ENCODE data around the gene NAA50.

NAA50 gene

GRCh38 chr3:113684271-113684819 lies 61.7 kb downstream of the NAA50 start:
- H3K4me3 Mint-ChIP-seq: no peak overlapping the region
- DNase-seq (ENCODE audit: low spot score in 2 of 2) (no peak), ATAC-seq (no peak)
- no peaks in the 10 kb centered on the region for H3K4me1 Mint-ChIP-seq
- no peaks in the 10 kb centered on the region for H3K36me3 Mint-ChIP-seq
- H3K9me3 Mint-ChIP-seq: peaks cover 10% of the 10 kb centered on the region
- no peak overlapping the region for H3K27ac Mint-ChIP-seq

GRCh38 chr3:113678773-113679172 lies 67.3 kb downstream of the NAA50 start:
- no peaks in the 10 kb centered on the region for H3K9me3 Mint-ChIP-seq
- ATAC-seq: no peak
- peaks cover 24% of the 10 kb centered on the region for H3K36me3 Mint-ChIP-seq
- H3K27ac Mint-ChIP-seq: peak overlapping the region; percentile 58
- peaks cover 13% of the 10 kb centered on the region for H3K4me1 Mint-ChIP-seq
- DNase-seq (ENCODE audit: low spot score in 2 of 2): no peak
- H3K4me3 Mint-ChIP-seq: no peak overlapping the region

GRCh38 chr3:113677737-113678136 lies 68.3 kb downstream of the NAA50 start:
- Mint-ChIP-seq H3K4me1 (peaks cover 13% of the 10 kb centered on the region), H3K36me3 (peaks cover 35% of the 10 kb centered on the region), H3K4me3 (no peak overlapping the region), H3K27ac (no peak overlapping the region), H3K9me3 (no peaks in the 10 kb centered on the region)
- DNase-seq (ENCODE audit: low spot score in 2 of 2) (no peak), ATAC-seq (no peak)

- peak overlapping the region; percentile 32 for H3K27ac Mint-ChIP-seq
- H3K4me3 Mint-ChIP-seq: no peak overlapping the region
- DNase-seq (ENCODE audit: low spot score in 2 of 2) (no peak), ATAC-seq (no peak)
- peaks cover 13% of the 10 kb centered on the region for H3K4me1 Mint-ChIP-seq
- peaks cover 50% of the 10 kb centered on the region for H3K36me3 Mint-ChIP-seq
- H3K9me3 Mint-ChIP-seq: no peaks in the 10 kb centered on the region
Measured at GRCh38 chr3:113676261-113676660, 69.8 kb downstream of the NAA50 start.

GRCh38 chr3:113673593-113673992 lies 72.5 kb downstream of the NAA50 start:
- Mint-ChIP-seq H3K4me1 (peaks cover 8% of the 10 kb centered on the region), H3K4me3 (no peak overlapping the region), H3K9me3 (no peaks in the 10 kb centered on the region), H3K36me3 (peaks cover 51% of the 10 kb centered on the region), H3K27ac (no peak overlapping the region)
- DNase-seq (ENCODE audit: low spot score in 2 of 2): no peak
- no peak for ATAC-seq

- Mint-ChIP-seq H3K9me3 (no peaks in the 10 kb centered on the region), H3K27ac (no peak overlapping the region)
- ATAC-seq: no peak
Measured at GRCh38 chr3:113668015-113668414, 78.0 kb downstream of the NAA50 start.

More at GRCh38 chr3:113668015-113668414, 78.0 kb downstream of the NAA50 start:
- no peak overlapping the region for H3K4me3 Mint-ChIP-seq
- peaks cover 6% of the 10 kb centered on the region for H3K4me1 Mint-ChIP-seq
- peaks cover 46% of the 10 kb centered on the region for H3K36me3 Mint-ChIP-seq
- DNase-seq (ENCODE audit: low spot score in 2 of 2): no peak
